ENCODE results near the gene TESK1.

Gene TESK1

GRCh38 chr9:35603986-35604577 lies 980 bp upstream of the TESK1 start:
- Histone ChIP-seq H3K4me2 (ENCODE audit: low read depth, low read length) (peak overlapping the region; percentile 82), H3F3A (ENCODE audit: insufficient read depth, low read length) (peaks cover 6% of the 10 kb centered on the region), H3K36me3 (replicated peaks; ENCODE audit: insufficient read depth, low read length) (no peaks in the 10 kb centered on the region), H3K9me2 (replicated peaks; ENCODE audit: insufficient read depth, low read length) (no peaks in the 10 kb centered on the region), H2AFZ (ENCODE audit: low read length) (peak overlapping the region; percentile 83), H3K4me1 (ENCODE audit: low read length) (peaks cover 22% of the 10 kb centered on the region), H3K4me3 (ENCODE audit: low read length) (peak overlapping the region; percentile 68), H3K27me3 (replicated peaks; ENCODE audit: insufficient read depth, low read length) (no peaks in the 10 kb centered on the region), H4K20me1 (ENCODE audit: insufficient read depth, low read length) (no peaks in the 10 kb centered on the region), H3K79me2 (ENCODE audit: low read length) (peaks cover 15% of the 10 kb centered on the region), H3K27ac (ENCODE audit: low read length) (peak overlapping the region; percentile 62; the same call in 1 of the 2 replicates), H3K9ac (ENCODE audit: low read length) (peak overlapping the region; percentile 47; the same call in 1 of the 2 replicates), H3K9me3 (replicated peaks; ENCODE audit: insufficient read depth, low read length) (no peaks in the 10 kb centered on the region)
- peak; percentile 100 for DNase-seq
- no peak for TF ChIP-seq EZH2phosphoT487 (IDR thresholded peaks at IDR 0.05; ENCODE audit: low read length)
- peak; percentile 93 for TF ChIP-seq CTCF (IDR thresholded peaks at IDR 0.05; ENCODE audit: low read length)
- TF ChIP-seq EZH2 (optimal IDR thresholded peaks at IDR 0.05; ENCODE audit: low read depth, low read length): no peak

- H3K27me3 ChIP-seq (replicated peaks; ENCODE audit: insufficient read depth, low read length): no peaks in the 10 kb centered on the region
- H3K27ac ChIP-seq (ENCODE audit: low read length): no peak overlapping the region
- peaks cover 6% of the 10 kb centered on the region for H3F3A ChIP-seq (ENCODE audit: insufficient read depth, low read length)
- peaks cover 16% of the 10 kb centered on the region for H3K4me1 ChIP-seq (ENCODE audit: low read length)
- H3K9me3 ChIP-seq (replicated peaks; ENCODE audit: insufficient read depth, low read length): no peaks in the 10 kb centered on the region
- no peaks in the 10 kb centered on the region for H3K36me3 ChIP-seq (replicated peaks; ENCODE audit: insufficient read depth, low read length)
- no peak for TF ChIP-seq EZH2 (optimal IDR thresholded peaks at IDR 0.05; ENCODE audit: low read depth, low read length)
- TF ChIP-seq EZH2phosphoT487 (IDR thresholded peaks at IDR 0.05; ENCODE audit: low read length): no peak
- no peak for TF ChIP-seq CTCF (IDR thresholded peaks at IDR 0.05; ENCODE audit: low read length)
- peak overlapping the region; percentile 55; the same call in 1 of the 2 replicates for H3K9ac ChIP-seq (ENCODE audit: low read length)
- no peaks in the 10 kb centered on the region for H4K20me1 ChIP-seq (ENCODE audit: insufficient read depth, low read length)
- peaks cover 15% of the 10 kb centered on the region for H3K79me2 ChIP-seq (ENCODE audit: low read length)
- H2AFZ ChIP-seq (ENCODE audit: low read length): peak overlapping the region; percentile 43
- no peaks in the 10 kb centered on the region for H3K9me2 ChIP-seq (replicated peaks; ENCODE audit: insufficient read depth, low read length)
- H3K4me3 ChIP-seq (ENCODE audit: low read length): peak overlapping the region; percentile 78
- peak; percentile 21 for DNase-seq
- H3K4me2 ChIP-seq (ENCODE audit: low read depth, low read length): peak overlapping the region; percentile 76
Observed at GRCh38 chr9:35605351-35606137, 482 bp downstream of the TESK1 start.

GRCh38 chr9:35606138-35606504 lies 1.1 kb downstream of the TESK1 start:
- H2AFZ ChIP-seq (ENCODE audit: low read length): peak overlapping the region; percentile 43
- H4K20me1 ChIP-seq (ENCODE audit: insufficient read depth, low read length): no peaks in the 10 kb centered on the region
- H3K36me3 ChIP-seq (replicated peaks; ENCODE audit: insufficient read depth, low read length): no peaks in the 10 kb centered on the region
- peaks cover 6% of the 10 kb centered on the region for H3F3A ChIP-seq (ENCODE audit: insufficient read depth, low read length)
- peak overlapping the region; percentile 55; the same call in 1 of the 2 replicates for H3K9ac ChIP-seq (ENCODE audit: low read length)
- H3K4me2 ChIP-seq (ENCODE audit: low read depth, low read length): peak overlapping the region; percentile 76
- no peaks in the 10 kb centered on the region for H3K9me3 ChIP-seq (replicated peaks; ENCODE audit: insufficient read depth, low read length)
- H3K4me3 ChIP-seq (ENCODE audit: low read length): peak overlapping the region; percentile 78
- no peaks in the 10 kb centered on the region for H3K9me2 ChIP-seq (replicated peaks; ENCODE audit: insufficient read depth, low read length)
- H3K27me3 ChIP-seq (replicated peaks; ENCODE audit: insufficient read depth, low read length): no peaks in the 10 kb centered on the region
- H3K4me1 ChIP-seq (ENCODE audit: low read length): peaks cover 16% of the 10 kb centered on the region
- no peak overlapping the region for H3K27ac ChIP-seq (ENCODE audit: low read length)
- no peak for DNase-seq
- H3K79me2 ChIP-seq (ENCODE audit: low read length): peaks cover 15% of the 10 kb centered on the region
- TF ChIP-seq EZH2 (optimal IDR thresholded peaks at IDR 0.05; ENCODE audit: low read depth, low read length): no peak

All from MM.1S (cell line).